HUES48 (cell line): ENCODE measurements around the gene FBXO34.

Experiments
- H3K27ac ChIP-seq: one replicate; pipeline ENCODE4 v1.7.0; 2013; ENCODE audit warnings: low read depth, low read length, inconsistent platforms
- H3K27me3 ChIP-seq: 2 replicates; pipeline ENCODE4 v1.6.1; 2013; ENCODE audit warnings: mild to moderate bottlenecking, low read length; ENCODE audit not compliant: control insufficient read depth, insufficient read depth
- H3K36me3 ChIP-seq: 2 replicates; pipeline ENCODE4 v1.6.1; 2013; ENCODE audit warnings: low read length; ENCODE audit not compliant: control insufficient read depth, insufficient read depth
- H3K4me1 ChIP-seq: 2 replicates; pipeline ENCODE4 v1.6.1; 2013; ENCODE audit warnings: mild to moderate bottlenecking, low read length; ENCODE audit not compliant: control insufficient read depth, insufficient read depth
- H3K4me3 ChIP-seq: 2 replicates; pipeline ENCODE4 v1.5.1; 2013; ENCODE audit warnings: mild to moderate bottlenecking, low read depth, low read length
- H3K9ac ChIP-seq: 2 replicates; pipeline ENCODE4 v1.6.1; 2013; ENCODE audit warnings: mild to moderate bottlenecking, low read depth, low read length, moderate library complexity
- H3K9me3 ChIP-seq: 2 replicates; pipeline ENCODE4 v1.6.1; 2013; ENCODE audit warnings: low read length; ENCODE audit not compliant: control insufficient read depth, insufficient read depth

FBXO34 gene

DNA sequence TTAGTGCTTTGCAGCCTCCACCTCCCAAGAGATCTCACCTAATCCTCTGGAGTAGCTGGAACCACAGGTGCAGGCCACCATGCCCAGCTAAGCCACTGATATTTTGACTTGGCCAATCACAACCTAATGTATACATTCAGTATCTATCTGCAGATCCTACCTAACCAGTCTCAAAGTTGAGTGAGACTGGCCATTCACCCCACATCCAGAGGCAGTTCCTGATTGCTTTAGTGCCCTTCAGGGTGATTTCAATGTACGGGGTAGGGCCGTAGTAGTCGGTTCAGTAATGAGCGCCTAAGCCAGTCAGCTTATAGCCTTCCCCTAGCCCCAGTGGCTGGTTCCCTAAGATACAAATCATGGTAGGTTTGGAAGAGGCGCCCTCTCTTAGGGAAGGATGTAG, 27.4 kb upstream of the FBXO34 start:
- H3K27ac ChIP-seq, result no peak overlapping the region

DNA sequence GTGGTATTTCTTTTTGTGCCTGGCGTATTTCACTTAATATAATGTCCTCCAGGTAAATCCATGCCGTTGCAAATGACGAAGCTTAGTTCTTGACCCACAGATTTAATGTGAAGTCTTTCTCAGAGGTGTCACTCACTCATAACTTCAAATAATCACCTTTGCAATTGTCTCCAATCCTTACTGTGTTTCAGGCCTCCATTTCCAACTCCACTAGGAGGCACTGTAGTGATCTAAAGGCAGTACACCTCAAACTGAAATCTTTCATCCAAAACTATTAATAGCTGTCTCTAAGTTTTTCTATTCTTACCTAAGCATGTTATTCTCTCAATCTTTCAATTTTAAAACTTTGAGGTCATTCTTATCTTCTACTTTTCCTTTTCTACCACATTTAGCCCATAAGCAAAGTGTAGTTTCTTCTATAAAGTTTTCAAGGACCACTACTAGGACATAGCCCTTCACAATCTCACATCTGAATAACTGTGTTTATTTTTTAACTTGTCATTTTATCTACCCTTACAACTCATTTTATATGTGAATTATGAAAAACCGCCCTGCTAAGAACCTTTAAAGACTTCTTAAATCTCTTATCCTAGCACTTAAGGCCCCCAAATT, 25.5 kb upstream of the FBXO34 start:
- H3K9me3 ChIP-seq, result no peaks in the 10 kb centered on the region
- peaks cover 13% of the 10 kb centered on the region for H3K27me3 ChIP-seq
- peaks cover 4% of the 10 kb centered on the region; the same call in 1 of the 2 replicates for H3K4me1 ChIP-seq
- no peak overlapping the region for H3K27ac ChIP-seq
- H3K36me3 ChIP-seq, result no peaks in the 10 kb centered on the region
- no peak overlapping the region for H3K9ac ChIP-seq
- no peak overlapping the region for H3K4me3 ChIP-seq

More for the DNA sequence above, 27.4 kb upstream of the FBXO34 start:
- H3K36me3 ChIP-seq, result no peaks in the 10 kb centered on the region
- no peak overlapping the region for H3K4me3 ChIP-seq
- peaks cover 5% of the 10 kb centered on the region; the same call in 1 of the 2 replicates for H3K4me1 ChIP-seq
- H3K9ac ChIP-seq, result no peak overlapping the region
- no peaks in the 10 kb centered on the region for H3K9me3 ChIP-seq
- peaks cover 21% of the 10 kb centered on the region for H3K27me3 ChIP-seq

DNA sequence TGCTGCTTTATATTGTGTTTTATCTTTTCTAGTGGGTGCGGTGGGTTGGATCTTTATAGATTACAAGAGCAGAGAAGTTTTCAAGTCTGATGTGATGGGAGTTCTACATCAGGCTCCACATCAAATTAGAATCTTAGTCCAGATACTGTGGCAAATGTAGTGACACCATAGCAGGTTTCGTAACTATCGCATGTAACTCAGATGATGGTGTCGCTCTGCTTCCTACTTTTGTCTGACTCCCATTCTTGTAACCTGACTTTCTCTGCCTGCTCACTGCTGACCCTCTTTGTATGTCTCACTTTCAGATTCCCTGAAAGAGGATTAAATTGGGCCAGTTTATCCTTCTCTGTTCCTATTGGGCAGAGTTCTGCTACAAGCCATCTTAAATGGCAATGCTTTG, 22.8 kb upstream of the FBXO34 start:
- Histone ChIP-seq H3K27me3 (no peaks in the 10 kb centered on the region), H3K4me3 (no peak overlapping the region), H3K9me3 (no peaks in the 10 kb centered on the region), H3K4me1 (0 out of 2 replicates have a peak, but pooled peaks cover 4% of the 10 kb centered on the region), H3K9ac (no peak overlapping the region), H3K27ac (no peak overlapping the region), H3K36me3 (no peaks in the 10 kb centered on the region)

DNA sequence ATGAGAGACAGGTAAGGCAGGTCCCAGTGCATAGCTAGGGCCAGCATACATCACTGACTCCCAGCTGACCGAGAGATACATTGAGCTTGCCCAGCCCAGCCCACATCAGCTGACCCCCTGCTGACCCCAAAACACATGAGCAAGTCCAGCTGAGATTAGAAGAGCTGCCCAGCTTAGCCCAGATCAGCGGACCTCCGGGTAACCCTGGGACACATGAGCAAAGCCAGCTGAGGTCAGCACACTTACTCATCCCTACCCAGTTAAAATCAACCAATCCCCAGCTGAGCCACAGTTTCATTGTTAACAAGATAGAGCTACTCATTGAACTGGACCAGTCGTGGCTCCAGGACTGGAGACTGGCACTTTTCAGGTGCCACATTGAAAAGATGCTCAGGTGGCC, 21.8 kb upstream of the FBXO34 start:
- no peak overlapping the region for H3K27ac ChIP-seq
- no peak overlapping the region for H3K4me3 ChIP-seq
- H3K9me3 ChIP-seq, result no peaks in the 10 kb centered on the region
- H3K9ac ChIP-seq, result no peak overlapping the region
- H3K27me3 ChIP-seq, result no peaks in the 10 kb centered on the region
- no peaks in the 10 kb centered on the region for H3K36me3 ChIP-seq
- H3K4me1 ChIP-seq, result 0 out of 2 replicates have a peak, but pooled peaks cover 4% of the 10 kb centered on the region

DNA sequence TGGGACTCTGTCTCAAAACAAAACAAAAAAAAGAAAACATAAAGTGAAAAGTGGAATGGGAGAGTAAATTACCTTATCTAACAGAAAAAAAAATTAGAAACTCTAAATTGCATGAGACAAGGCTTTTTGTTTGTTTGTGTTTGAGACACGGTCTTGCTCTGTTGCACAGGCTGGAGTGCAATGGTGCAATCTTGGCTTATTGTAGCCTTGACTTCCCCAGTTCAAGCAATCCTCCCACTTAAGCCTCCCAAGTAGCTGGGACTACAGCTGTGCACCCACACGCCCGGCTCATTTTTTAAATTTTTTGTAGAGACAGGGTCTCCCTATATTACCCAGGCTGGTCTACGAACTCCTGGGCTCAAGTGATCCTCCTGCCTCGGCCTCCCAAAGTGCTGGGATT, 17.9 kb upstream of the FBXO34 start:
- 0 out of 2 replicates have a peak, but pooled peaks cover 4% of the 10 kb centered on the region for H3K4me1 ChIP-seq
- H3K27ac ChIP-seq, result no peak overlapping the region
- no peaks in the 10 kb centered on the region for H3K9me3 ChIP-seq
- H3K4me3 ChIP-seq, result no peak overlapping the region
- no peaks in the 10 kb centered on the region for H3K36me3 ChIP-seq
- H3K27me3 ChIP-seq, result no peaks in the 10 kb centered on the region; the same call in 1 of the 2 replicates
- no peak overlapping the region for H3K9ac ChIP-seq

DNA sequence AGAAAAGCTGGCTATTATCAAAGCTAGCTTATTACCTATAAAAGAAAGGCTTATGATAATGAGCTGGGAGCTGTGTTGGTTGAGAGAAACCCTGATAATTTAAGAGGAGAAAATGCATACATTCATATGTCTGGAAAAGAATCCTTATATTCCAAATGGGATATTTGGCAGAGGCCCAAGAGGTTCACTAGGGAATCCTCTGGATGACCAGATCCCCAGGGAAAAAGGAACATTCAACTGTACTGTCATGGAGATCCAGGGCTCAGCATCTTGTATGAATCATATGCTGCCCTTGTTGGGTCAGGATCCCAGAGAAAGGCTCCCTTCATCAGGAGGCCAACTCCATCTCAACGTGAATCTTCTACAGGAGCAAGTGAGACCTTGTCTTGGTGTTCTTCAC, 16.6 kb upstream of the FBXO34 start:
- Histone ChIP-seq H3K9me3 (no peaks in the 10 kb centered on the region), H3K27me3 (no peaks in the 10 kb centered on the region; the same call in 1 of the 2 replicates), H3K36me3 (no peaks in the 10 kb centered on the region), H3K4me3 (no peak overlapping the region), H3K9ac (no peak overlapping the region), H3K4me1 (0 out of 2 replicates have a peak, but pooled peaks cover 4% of the 10 kb centered on the region), H3K27ac (no peak overlapping the region)

DNA sequence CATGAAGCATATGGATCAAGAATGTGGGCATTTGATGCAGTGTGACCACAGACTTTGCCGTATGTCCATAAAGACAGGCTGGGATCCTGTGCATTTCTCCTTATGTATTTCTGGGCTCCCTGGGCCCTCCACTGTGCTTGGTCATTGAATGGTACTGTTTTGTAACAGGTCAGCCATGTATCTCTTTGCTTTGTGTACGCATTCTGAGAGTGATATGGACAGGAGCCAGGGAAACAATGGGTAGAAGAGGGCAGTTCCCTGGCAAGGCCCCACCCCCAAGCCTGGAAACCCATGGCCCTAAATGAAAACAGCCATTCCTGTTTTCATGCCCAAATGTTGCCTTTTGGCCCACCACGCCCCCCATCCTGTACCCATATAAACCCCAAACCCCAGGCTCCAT, 15.2 kb upstream of the FBXO34 start:
- no peaks in the 10 kb centered on the region for H3K36me3 ChIP-seq
- no peak overlapping the region for H3K9ac ChIP-seq
- no peak overlapping the region for H3K4me3 ChIP-seq
- H3K9me3 ChIP-seq, result no peaks in the 10 kb centered on the region
- no peaks in the 10 kb centered on the region for H3K4me1 ChIP-seq
- no peak overlapping the region for H3K27ac ChIP-seq
- H3K27me3 ChIP-seq, result no peaks in the 10 kb centered on the region; the same call in 1 of the 2 replicates

DNA sequence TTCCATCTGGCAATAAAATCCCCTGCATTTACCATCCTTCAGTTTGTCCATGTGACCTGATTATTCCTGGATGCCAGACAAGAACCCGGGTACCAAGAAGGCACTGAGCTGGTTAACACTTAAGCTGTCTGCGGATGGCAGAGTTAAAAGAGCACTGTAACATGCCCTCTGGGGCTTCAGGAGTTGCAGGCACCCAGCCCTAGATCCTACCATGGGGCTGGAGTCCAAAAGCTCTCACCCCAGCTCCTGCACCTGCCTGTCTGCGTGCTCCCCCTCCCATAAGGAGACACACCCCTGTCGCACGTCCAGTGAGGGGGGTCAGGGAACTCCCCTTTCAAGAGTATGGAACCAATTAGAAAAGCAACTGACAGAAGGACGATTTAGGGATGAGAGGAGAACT, 14.6 kb upstream of the FBXO34 start:
- no peak overlapping the region for H3K27ac ChIP-seq
- no peak overlapping the region for H3K4me3 ChIP-seq
- no peaks in the 10 kb centered on the region; the same call in 1 of the 2 replicates for H3K27me3 ChIP-seq
- H3K36me3 ChIP-seq, result no peaks in the 10 kb centered on the region
- no peak overlapping the region for H3K9ac ChIP-seq
- H3K4me1 ChIP-seq, result no peaks in the 10 kb centered on the region
- H3K9me3 ChIP-seq, result no peaks in the 10 kb centered on the region

DNA sequence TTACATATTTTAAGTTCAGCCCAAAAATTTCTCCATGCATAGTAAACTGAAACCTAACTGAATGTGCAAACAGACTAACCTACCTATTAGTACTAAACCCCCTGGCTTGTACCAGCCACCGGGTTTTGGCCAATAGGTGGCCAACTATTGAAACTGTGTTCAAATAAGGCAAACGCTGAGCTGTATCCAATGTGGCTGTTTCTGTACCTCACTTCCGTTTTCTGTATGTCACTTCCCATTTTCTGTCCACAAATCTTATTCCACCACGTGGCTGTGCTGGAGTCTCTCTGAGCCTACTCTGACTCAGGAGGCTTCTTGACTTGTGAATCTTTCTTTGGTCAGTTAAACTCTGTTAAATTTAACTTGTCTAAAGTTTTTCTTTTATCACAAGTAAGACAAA, 6.0 kb upstream of the FBXO34 start:
- H3K4me1 ChIP-seq, result no peaks in the 10 kb centered on the region
- no peaks in the 10 kb centered on the region for H3K9me3 ChIP-seq
- no peak overlapping the region for H3K4me3 ChIP-seq
- no peaks in the 10 kb centered on the region for H3K27me3 ChIP-seq
- no peaks in the 10 kb centered on the region for H3K36me3 ChIP-seq
- no peak overlapping the region for H3K27ac ChIP-seq
- no peak overlapping the region for H3K9ac ChIP-seq

DNA sequence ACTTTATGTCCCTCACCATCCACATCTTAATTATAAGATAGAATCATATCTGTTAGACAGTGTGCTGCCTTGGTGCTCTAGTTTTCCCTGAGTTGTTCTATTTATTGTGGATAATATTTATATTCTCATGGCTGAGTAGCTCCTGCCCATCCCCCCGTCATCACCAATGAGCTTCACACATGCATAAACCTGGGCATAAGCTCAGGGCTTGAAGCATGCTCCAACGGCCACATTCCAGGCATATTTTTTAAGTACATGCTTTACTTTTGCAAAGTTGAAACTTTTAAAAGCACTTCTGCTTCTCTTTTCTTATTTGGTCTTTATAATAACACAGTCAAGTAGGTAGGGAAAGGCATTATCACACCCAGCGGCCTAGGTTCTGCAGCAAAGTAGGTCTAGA, 3.4 kb upstream of the FBXO34 start:
- no peaks in the 10 kb centered on the region; the same call in 1 of the 2 replicates for H3K27me3 ChIP-seq
- H3K9me3 ChIP-seq, result no peaks in the 10 kb centered on the region
- peaks cover 10% of the 10 kb centered on the region; the same call in 1 of the 2 replicates for H3K4me1 ChIP-seq
- H3K36me3 ChIP-seq, result no peaks in the 10 kb centered on the region
- no peak overlapping the region for H3K4me3 ChIP-seq
- H3K27ac ChIP-seq, result no peak overlapping the region
- no peak overlapping the region for H3K9ac ChIP-seq

DNA sequence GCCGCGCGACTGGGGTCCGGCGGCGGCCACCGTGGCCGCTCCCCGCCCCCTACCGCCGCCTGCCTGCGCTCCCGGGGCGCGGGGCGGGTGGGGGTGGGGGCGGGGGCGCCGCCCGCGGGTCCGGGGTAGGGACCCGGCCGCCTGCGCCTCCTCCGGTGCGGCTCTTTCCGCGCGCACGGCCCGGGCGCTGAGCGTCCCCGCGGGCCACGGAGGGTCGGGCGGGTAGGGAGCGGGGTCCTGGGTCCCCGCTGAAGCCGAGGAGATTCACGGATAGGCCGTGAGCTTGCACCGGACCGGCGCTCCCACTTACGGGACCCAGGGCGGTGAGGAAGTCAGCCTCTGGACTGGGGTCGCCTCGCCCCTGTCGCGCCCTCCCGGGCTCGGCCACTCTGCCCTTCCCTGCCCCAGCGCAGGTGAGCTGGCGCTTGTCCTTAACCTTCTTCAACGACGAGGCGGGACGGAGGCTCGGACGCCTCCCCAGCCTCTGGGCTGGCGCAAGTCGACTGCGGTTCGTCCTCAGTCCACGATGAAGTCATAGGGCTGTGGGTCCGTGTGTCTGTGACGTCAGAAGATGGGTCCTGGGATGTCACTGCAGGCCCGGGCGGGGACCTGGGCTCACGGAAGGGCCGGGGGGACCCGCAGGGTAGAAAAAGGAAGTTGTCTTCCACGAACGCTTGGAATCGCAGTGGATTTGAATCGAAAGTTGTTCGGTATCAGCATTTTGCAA, 514 bp downstream of the FBXO34 start:
- Histone ChIP-seq H3K4me3 (peak overlapping the region; percentile 90), H3K9ac (peak overlapping the region; percentile 86), H3K27me3 (no peaks in the 10 kb centered on the region; the same call in 1 of the 2 replicates), H3K27ac (peak overlapping the region; percentile 76), H3K36me3 (no peaks in the 10 kb centered on the region), H3K9me3 (no peaks in the 10 kb centered on the region), H3K4me1 (peaks cover 14% of the 10 kb centered on the region; the same call in 1 of the 2 replicates)
